PFSK-1 (cell line): ENCODE measurements around the gene FERMT2.

ENCODE experiments used
- POLR2AphosphoS5 ChIP-seq: IDR thresholded peaks from 2 replicates; pipeline ENCODE4 v1.6.1; 2012; ENCODE audit warnings: low read depth, mild to moderate bottlenecking, control low read depth, low read length, moderate library complexity
- REST ChIP-seq, 2 experiments: IDR thresholded peaks; 2 replicates each; pipeline versions ENCODE4 v1.6.1 to v1.8.0; 2011 to 2012; ENCODE audit warnings: low read depth in 2 of 2, low read length in 2 of 2, control low read depth in 1 of 2, inconsistent platforms in 1 of 2, mild to moderate bottlenecking in 1 of 2, moderate library complexity in 1 of 2; ENCODE audit not compliant: insufficient read depth in 1 of 2
- SIN3A ChIP-seq: IDR thresholded peaks from 2 replicates; pipeline ENCODE4 v1.6.1; 2012; ENCODE audit warnings: mild to moderate bottlenecking, low read length, moderate library complexity, borderline replicate concordance; ENCODE audit not compliant: insufficient read depth
- TAF1 ChIP-seq: IDR thresholded peaks from 2 replicates; pipeline ENCODE4 v1.6.1; 2012; ENCODE audit warnings: low read length, control low read depth, borderline replicate concordance; ENCODE audit not compliant: insufficient read depth

- no peak for TF ChIP-seq TAF1
- no peak for TF ChIP-seq POLR2AphosphoS5
- TF ChIP-seq SIN3A = no peak
- no peak for TF ChIP-seq REST (IDR thresholded peaks at IDR 0.05; ENCODE audit: insufficient read depth in 1 of 2, low read depth in 2 of 2, low read length in 2 of 2)
These were observed 110.0 kb downstream of the FERMT2 start for GRCh38 chr14:52840877-52841276.
